ENCODE measurements around the gene ZDHHC1.

ZDHHC1 gene

DNA sequence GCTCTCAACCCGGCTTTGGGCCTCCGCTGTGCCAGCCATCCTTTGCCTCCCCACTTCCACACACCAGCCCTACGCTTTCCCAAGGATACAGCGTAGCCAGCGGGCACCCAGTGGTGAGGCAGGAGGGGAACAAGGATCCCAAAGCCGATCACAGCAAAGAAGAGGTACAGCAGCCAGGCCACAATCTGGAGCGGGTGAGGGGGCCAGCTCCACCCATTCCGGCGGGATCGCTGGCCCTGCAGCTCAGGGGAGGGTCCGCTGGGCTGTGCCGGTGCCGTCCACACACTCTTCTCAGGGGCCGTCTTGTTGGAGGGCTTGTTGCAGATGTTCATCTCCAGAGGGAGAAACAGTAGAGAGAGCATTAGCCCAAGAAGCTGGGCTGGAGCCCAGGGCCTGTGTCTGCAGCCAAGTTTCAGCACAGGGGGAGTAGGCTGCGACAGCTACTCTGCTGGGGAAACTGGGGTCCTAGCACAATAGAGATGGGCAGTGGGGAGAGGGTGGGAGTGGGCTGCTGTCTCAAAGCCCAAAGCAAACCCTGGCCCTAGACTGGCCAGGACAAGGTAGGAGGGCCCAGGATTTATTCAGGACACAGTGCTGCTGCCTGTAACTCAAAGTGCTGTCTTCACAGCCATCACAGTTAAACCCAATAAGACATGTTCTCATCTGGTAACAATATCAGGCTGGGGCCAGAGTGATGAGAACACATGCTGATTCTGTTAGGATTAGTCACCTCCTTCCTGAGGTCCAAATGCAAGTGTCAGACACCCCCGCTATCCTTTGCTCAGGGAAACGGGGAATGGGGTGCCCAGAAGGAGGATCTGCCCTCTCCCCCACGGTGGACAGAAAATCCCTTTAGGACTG lies 9.9 kb downstream of the ZDHHC1 start:
- no peak for DNase-seq

DNA sequence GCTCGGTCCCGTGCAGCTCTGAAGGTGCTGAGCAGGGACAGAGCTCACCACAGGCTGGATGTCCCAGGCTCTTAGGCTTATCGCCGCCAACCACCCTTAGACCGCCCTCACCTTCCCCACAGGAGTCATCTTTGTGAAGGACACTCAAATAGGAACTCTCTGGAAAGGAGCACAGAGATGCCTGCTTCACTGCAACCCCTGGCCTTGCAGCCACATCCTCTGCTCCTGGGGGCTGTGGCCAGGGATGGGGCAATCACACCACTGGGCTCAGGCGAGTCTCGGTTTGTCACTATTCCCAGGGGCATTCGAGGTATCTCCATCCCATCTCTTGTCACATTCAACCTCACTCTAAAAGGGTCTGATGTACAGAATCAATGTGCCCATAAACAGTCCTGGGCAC lies 10.9 kb downstream of the ZDHHC1 start:
- no peak for DNase-seq

DNA sequence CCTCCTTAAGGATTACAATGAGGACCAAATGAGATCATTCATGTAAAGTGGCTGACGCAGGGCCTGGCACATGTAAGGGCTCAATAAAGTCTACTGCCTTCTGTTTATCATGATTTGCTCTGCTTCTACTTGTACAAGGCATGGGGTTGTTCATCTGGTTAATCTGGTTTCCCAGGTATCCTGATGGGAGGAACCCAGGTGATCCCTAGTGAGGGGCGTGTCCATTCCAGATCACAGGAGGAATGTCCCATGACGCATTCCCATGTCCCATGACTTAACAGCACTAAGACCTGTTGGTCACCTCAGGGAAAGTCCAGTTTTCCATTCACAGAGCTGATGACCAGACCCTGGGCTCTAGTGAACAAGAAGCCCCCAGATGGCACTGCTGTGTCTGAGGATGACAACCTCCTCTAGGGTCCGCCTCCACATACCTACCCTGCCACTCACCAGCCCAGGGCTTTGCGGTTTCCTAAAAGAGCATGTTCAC lies 11.5 kb downstream of the ZDHHC1 start:
- no peak for DNase-seq

DNA sequence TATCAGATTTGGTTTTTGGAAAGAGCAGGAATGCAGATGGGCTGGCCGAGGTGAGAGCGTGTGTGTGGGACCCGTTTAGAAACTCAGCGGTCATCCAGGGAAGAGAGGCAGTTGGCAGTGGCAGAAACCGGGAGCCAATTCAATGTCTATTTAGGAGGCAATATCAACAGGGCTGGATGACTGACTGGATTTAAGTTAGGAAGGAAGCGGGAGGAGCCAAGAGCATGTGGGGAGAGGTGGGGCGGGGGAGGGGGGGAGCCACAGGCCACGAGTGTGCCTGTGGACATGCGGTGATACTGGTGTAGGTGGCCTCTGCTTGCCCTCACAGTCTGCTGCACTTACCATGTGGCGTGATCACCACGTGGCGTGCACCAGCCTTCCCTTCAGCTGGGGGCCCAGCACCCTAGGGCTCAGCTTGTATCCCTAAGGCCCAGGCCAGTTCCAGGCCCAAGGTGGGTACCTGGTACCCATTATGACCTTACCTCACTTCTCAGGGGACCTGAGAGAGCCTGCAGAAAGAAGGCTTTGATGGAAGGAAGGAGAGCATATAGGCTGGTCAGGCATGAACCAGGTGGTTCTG lies 12.2 kb downstream of the ZDHHC1 start:
- DNase-seq, result no peak

DNA sequence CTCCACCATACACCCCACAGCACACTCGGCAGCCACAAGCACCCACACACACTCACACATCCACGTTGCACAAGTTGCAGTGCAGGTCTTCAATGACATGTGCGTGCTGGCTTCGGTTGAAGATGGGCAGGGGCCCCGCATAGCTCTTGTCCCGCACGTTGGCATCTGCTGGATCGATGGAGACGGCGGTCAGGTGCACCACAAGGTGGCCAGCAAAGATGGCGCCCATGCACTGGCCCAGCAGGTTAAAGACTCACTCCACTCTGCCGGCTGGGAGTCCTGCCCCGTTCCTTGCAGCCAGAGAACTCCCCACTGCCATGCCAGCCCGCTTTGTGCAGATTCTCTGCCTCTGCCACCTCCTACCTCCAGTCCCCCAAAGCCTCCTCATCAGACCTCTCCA lies 15.4 kb downstream of the ZDHHC1 start:
- DNase-seq, result no peak

DNA sequence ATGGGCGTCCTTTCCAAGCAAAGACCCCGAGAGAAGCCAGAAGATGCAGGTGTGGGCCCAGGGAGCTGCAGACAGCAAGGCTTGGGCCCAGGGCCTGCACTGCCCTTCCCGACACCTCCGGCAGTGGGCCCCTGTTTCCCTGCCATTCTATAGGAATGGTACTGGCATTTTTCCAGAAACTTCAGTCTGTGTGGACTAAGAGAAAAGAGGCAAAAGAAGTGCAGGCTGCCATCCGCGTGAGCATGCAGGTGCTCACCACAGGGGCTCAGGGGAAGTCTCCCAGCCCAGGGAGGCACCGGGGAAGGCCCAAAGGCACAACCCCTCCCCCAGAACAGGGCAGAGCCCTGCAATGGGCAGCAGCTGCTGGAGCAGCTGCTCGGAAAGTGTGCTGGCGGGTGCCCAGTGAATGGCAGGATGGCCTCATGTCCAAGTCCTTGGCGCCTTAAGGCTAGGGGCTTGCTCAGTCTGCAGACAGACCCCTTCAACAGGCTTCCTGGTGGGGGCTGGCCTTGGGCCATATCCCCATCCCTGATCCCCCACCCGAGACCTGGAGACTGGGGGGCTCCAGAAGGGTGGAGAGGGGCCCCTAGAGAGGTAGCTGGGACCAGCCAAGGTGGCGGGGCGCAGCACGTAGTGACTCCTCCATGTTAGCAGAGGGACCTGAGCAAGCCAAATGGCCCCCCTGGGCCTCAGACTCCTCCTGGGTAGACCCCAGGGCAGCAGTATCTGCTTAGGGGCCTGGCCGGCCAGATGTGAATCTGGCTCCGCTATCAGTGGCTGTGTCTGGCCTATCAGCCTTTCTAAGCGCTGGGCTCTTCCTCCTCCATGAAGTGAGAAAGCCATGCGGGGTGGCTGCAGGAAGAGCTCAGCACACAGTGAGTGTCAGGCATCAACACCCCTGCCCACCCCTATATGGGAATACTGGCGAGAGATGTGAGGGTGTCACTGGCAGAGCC lies 16.2 kb downstream of the ZDHHC1 start:
- no peak for DNase-seq

DNA sequence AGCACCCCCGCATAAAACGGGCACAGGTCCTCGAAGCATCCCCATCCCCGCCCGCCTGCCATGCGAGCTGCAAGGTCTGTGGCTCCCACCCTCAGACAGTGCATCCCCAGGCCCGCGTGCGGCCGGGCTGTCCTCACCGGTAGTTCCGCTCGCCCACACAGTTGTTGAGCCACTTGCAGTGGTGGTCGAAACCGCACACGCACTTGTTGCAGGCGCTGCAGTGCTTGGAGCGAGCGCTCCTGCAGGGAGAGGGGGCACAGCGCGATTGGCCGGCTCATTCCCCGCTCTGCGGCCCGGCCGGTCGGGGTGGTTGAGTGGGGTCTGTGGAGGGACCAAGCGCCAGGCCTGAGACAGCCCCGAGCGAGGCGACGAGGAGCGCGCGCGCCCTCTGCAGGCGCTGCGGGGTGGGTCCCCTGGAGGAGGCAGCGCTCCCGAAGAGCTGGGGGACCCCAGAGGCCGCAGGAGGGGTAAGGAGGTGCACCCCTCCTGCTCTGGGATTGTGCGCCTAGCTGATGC lies 17.0 kb downstream of the ZDHHC1 start:
- peak; percentile 81 for DNase-seq

DNA sequence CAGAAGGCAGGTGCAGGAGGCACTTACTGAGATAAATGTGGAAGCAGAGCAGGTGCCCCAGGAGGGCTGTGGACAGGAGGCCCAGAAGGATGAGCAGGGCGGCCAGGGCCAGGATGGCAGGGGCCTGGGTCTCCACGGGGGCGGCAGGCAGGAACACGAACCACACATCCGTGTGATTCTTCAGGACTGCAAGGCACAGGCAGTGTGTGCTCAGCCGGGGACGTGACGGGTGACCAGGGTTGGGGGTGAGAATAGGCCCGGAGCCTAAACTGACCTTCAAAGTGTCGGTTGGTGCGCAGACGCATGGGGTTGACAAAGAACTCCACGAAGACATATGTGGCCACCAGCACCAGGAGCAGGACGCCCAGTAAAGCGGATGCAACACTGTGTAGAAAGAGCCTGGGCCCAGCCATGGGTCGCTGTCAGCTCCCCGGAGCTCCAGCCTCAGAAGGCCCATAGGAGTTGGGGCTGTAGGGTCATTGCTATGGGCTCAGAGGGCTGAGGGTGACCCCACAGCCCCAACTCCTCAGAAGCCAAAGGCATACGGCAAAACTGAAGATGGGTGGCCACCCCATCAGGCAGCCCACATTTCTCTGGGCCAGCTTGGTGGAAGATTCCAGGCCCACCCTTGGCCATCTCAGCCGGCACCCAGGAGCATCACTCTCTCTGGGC lies 17.6 kb downstream of the ZDHHC1 start:
- no peak for DNase-seq

DNA sequence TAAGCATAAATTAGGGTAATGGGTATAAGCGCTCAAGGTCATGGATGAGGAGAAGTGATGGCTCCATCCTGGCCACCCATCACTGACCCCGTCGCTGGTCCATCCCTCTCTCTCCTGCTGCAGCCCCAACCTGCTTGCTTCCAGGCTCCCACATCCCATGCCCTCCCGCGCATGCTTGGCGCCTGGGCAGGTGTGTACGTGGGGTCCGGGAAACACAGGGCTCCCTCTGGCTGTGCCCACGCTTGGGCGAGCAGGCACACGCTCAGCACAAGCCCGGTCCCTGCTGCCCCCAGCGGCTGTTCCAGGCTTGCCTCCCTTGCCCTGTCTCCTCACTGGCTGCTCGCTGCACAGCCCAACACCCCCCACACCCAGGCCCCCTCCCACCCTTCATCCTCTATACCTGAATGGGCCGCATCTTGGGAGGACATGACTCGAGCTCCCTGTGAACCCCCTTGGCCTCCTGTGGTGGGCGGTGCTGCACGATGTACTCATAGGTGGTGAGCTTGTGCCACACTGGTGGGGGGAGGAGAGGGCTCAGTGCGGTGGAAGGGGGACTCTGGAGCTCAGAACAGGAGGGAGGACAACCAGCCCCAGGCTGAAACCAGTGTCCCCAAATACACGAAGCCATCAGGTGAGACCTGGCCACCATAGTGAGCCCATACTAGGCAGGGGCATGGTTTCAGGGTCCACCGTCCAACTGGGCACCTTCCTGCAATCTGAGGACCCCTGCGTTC lies 18.3 kb downstream of the ZDHHC1 start:
- no peak for DNase-seq

DNA sequence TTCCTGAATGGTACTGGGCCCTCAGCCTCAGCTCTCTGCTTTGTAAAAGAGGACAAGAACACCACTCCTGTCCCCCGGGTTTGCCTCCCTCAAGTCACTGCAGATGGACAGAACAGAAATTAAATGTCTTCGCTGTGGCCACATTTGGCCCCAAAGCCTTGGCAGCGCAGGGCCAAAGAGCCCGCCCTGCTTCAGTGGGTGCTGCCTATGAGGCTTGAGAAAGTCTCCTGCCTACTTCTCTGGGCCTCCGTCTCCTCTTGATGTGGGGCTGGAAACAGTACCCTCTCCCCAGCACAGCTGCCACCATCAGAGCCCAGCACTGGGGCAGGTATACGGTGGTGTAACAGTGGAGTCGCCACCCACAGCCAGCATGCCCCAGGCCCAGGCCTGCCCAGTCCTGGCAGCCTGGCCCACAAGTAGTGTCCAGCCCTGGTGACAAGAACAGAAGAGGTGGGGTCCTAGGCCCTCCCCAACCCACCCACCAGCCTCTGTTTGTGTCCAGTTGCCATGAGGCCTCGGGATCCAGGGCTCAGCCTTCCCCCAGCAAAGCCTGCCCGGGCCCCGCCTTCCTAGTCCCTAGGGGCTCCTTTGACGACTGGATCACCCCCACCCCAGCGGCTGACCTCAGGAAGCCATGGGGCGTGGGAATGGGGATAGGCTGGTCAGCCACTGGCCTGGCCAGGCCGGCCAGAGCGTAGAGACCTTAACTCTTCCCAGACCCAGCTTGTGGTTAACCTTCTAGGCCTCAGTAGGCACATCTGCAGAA lies 19.1 kb downstream of the ZDHHC1 start:
- no peak for DNase-seq

DNA sequence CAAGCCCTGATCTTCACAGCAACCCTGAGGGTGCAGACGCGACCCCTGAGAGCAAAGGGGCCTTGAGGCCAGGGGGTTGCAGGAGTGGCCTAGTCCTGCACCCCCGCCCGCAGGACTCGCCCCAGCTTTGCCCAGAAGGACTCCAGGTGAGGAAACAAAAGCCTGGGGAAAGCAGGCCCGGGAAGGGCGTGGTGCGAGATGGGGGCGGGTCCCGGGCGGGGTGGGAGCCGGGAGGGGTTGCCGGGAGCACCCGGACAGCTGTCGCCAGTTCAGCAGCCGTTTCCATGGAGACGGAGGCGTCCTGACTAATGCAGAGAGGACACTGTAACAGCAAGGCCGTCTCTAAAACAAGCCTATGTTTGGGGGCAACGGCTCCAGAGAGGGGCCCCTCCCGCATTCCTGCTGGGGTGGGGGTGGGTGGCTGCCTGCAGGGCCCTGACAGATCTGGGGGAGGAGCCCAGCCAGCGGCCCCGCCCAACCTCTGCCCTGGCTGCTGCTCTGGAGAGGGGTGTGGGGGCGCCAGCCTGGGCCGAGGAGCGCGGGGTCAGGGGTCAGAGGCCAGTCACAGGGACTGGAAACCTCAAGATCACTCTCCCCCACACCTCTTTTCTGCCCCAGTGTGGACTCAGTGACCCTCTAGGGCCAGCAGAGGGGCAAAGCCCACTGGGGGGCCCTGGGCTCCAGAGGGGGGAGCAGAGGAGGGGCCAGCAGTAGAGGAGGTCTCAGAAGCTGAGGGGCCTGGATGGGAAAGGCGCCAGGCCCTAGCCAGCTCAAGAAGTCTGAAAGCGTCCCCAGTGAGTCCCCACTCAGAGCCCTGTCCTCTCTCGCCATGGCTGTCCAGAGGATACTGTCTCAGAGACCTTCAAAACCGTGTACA lies 19.9 kb downstream of the ZDHHC1 start:
- no peak for DNase-seq

DNA sequence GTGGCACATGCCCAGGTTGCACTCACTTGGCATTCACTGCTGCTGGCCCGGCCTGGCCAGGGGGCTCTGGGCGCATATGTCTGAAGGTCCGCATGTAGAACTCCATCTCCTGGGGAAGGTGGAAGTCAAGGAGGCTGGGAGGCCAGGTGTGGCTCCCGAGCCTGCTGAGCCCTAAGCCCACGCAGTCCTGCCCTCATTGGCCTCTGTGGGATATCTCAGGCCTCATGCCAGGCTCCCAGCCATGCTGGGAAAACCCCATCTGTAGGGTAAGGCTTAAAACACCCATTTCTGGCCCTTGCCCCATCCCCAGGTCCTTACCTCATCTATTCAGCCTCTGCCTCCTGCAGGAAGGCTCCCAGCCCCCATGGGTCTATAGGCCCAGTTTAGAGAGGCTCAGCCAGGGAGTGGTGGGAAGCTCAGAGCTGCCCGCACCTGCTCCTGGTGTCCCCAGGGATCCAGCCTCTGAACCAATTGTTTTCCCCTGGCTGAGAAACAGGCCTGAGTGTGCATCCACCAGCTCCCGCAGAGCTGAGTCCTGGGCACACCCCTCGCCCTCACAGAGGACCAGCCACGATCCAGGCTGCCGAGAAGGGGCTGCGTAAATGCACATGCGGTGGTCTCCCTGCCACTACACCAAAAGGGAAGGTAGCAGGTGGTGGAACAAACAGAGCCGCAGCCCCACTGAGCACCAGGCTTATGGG lies 20.7 kb downstream of the ZDHHC1 start:
- no peak for DNase-seq

DNA sequence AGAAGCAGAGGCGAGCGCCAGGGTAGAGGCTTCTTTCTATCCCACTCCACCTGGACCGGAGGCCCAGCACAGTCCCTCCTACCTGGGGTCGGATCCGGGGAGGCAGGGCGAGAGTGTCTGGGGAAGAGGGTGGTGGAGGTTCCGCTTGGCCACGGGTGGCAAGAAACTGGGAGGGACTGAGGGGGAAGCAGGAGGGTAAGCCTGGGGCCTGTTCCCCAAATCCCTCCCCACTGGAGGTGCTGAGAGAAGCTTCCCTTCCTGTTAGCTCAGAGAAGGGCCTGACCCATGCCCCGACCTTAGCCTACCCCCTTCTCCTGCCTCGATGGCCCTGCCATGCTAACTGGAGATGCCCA lies 21.2 kb downstream of the ZDHHC1 start:
- DNase-seq, result no peak

DNA sequence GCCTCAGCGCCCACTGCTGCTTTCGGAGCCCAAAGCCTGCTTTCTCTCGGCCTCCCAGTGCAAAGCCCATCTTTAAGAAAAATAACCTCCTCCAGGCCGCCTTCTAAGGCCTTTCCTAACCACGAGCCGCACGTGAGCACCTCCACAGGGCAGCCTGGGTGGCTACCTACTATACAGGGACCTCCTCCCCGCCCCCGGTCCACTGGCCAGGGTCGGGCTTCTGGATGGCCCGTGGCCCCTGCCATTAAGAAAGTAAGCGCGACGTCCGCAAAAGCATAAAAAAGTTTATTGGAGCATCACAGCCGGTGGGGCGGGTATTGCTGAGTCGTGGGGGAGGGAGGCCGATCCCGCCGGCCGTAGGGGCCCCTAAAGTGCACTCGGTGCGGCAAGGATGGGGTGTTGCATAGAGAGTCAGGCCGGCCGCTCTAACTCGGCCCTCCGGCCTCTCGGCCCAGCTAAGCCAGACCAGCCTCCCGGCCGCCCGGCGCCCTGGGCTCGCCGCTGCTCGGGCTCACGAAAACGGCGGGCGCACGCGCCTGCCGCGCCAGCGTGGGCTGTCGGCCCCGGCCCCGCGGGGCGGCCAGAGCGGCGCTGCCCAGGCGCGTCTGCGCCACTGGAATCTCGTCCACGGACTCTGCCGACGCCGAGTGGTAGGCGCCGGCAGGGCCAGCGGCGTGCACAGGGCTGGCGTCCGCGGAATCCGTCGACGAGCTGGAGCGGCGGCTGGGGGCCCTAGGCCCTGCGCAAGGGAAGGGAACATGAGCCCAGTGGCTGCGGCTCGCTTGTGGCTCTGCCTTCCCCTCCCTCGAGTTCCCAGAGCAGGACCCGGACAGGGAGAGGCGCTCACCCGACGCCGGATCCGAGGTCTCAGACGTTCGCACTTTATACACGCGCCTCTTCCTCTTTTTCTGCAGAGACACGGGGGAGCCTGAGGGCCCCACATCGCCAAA lies 21.8 kb downstream of the ZDHHC1 start:
- no peak for DNase-seq

DNA sequence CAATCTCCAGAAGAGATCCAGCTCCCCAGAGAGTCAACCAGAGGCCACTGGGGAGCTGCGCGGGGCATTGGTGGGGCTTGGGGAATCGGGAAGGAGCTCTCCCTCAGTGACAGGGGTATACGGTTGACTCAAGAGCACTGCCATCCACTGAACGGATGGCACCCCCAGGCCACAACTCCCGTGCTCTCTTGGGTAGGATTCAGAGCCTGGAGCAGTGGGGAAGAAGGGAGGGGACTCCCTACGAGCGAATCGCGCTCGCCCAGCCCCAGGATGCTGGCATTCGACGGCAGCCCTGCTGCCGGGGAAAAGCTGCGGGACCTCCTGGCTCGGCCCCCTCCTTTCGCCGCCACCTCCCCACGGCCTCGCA lies 22.5 kb downstream of the ZDHHC1 start:
- no peak for DNase-seq

DNA sequence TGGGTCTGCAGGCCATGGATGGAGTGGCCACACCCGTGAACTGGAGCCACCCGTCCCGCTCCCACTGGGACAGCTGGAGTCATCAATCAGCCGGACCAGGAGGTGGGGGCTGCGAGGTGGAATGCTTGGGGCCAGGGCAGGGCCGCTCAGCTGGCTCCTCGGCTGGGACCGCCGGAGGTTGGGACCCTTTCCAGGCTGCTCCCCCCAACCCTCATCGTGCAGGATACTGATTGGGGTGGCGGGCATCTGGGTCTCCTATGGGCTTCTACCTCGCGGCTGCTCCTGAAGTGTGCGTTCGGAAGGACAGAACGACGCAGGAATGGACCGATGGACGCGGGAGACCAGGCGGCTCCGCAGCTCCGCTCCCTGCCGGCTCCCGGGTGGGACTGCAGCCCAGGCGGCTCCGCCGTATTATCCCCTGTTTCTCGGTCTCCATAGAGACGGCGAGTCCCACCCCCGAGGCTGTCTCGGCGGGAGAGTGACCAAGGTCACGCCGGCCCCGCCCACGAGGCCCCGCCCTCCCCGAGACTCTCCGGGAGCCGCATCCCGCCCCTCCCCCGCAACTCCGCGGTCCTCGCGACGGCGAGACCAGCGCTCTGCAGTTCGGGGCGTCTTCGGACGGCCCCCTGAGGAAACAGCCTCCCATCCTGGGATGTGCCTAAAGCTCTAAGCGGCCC lies 23.0 kb downstream of the ZDHHC1 start, which contains the start of gene TPPP3:
Gene TPPP3, minus strand, starts transcription at position 388 of the 677 bp plus-strand sequence. CDS start 2,387 bp downstream, outside the sequence.
- DNase-seq, result no peak

DNA sequence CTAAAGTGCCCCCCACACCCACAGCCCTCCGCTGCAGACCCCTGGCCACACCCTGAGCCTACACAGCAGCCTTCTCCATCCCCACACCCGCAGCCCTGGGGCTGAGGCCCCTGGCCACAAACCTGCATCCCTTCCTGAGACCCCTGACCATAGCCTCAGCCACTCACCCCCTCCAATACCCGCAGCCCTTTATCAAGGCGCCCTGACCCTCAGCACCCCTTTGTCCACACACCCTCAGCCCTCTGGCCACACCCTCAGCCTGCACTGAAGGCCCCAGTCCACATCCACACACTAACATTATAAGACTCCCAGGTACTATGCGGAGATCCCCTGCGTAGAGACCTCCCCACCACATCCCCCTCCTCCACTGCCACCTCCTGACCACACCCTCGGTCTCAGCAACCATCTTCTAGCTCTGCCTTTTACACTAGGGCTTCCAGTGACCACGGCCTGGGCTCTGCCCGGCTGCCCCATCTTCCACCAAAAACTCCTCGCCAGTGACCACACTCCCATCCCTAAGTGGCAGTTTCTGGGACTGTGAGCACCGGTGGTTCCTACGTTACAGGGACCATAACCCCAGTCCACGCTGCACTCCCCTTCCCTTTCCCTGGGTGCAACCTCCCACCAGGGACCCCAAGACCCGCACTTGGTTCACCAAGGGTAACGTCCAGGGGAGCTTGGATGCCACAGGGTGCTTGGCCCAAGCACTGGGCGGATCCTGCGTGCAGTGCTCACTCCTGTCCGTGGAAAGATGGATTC lies 23.8 kb downstream of the ZDHHC1 start:
- no peak for DNase-seq
